ENCODE measurements around the gene TEDC1. TPM values are rescaled to one million over a fixed set of nuclear protein-coding genes. Genes with fewer than 3 reads are reported as not detected.
A peak's percentile ranks its signal among the peaks of the same experiment; 100 is the strongest.

The TEDC1 gene
- total RNA-seq, 3 donors from 2014 or later = 4.9 to 7.8 (median 6.7) TPM

GRCh38 chr14:105479431-105480158 lies 11.5 kb upstream of the TEDC1 start:
- TF ChIP-seq CTCF (IDR thresholded peaks at IDR 0.05) = no peak
- TF ChIP-seq POLR2AphosphoS5 (IDR thresholded peaks at IDR 0.05) = no peak
- TF ChIP-seq POLR2A (IDR thresholded peaks at IDR 0.05) = no peak
- Histone ChIP-seq H3K9me3 (no peaks in the 10 kb centered on the region), H3K4me3 (no peak overlapping the region), H3K36me3 (no peaks in the 10 kb centered on the region), H3K27ac (peak overlapping the region; percentile 99 to 100), H3K27me3 (no peaks in the 10 kb centered on the region), H3K4me1 (peaks cover 42 to 53% of the 10 kb centered on the region in 2 donors)
- DNase-seq (ENCODE audit: low spot score in 2 of 2) = no peak
- intact Hi-C loops (cut with DNase I; ENCODE audit: low total_unique reads) = no loop called here

DNA sequence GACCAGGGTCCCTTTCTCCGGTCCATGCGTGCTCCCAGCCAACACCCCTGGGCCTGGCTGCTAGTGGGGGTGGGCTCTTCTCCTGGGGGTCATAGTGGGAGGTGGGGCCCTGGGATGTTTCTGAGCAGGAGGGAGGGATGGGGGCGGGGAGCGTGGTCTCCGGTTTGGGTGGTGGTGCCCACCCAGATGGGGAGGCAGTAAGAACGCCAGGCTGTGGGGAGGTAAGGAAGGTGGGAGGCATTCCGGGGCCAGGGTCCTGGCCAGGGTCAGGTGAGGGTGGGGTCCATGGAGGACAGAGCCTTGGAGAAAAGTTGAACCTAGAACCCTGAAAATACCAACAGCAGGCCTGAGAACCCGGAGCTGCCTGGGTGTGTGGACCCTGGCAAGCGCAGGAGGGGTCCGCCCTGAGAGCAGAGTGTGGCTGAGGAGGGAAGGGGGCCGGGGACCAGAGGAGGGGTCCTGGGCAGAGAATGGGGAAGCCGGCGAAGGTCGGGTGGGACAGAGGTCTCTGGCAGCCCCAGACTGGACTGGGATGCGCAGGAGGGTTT lies 10.8 kb upstream of the TEDC1 start:
- TF ChIP-seq CTCF (IDR thresholded peaks at IDR 0.05) (no peak), POLR2AphosphoS5 (IDR thresholded peaks at IDR 0.05) (no peak), POLR2A (IDR thresholded peaks at IDR 0.05) (no peak)
- Histone ChIP-seq H3K4me1 (peaks cover 37 to 57% of the 10 kb centered on the region in 2 donors), H3K4me3 (peak overlapping the region in 1 of 3 donors; percentile 67), H3K9me3 (no peaks in the 10 kb centered on the region), H3K27ac (peak overlapping the region; percentile 99 to 100), H3K27me3 (no peaks in the 10 kb centered on the region), H3K36me3 (no peaks in the 10 kb centered on the region)
- intact Hi-C loops (cut with DNase I; ENCODE audit: low total_unique reads) = no loop called here
- DNase-seq (ENCODE audit: low spot score in 2 of 2) = no peak

- DNase-seq (ENCODE audit: low spot score in 2 of 2) = peak; percentile 85 to 93
- no peaks in the 10 kb centered on the region for H3K9me3 ChIP-seq
- H3K4me3 ChIP-seq = peak overlapping the region; percentile 41 to 67 (median 41)
- TF ChIP-seq POLR2A (IDR thresholded peaks at IDR 0.05) = no peak
- peak; percentile 99 to 100 (median 99) for TF ChIP-seq CTCF (IDR thresholded peaks at IDR 0.05)
- peak; percentile 72 to 82 (median 78) for TF ChIP-seq POLR2AphosphoS5 (IDR thresholded peaks at IDR 0.05)
- H3K36me3 ChIP-seq = no peaks in the 10 kb centered on the region
- intact Hi-C loops (cut with DNase I; ENCODE audit: low total_unique reads) = no loop called here
- H3K4me1 ChIP-seq = peaks cover 37 to 54% of the 10 kb centered on the region in 2 donors
- H3K27me3 ChIP-seq = no peaks in the 10 kb centered on the region
- peak overlapping the region; percentile 99 to 100 for H3K27ac ChIP-seq
Observed at GRCh38 chr14:105480807-105481801, 9.9 kb upstream of the TEDC1 start.

- H3K27me3 ChIP-seq = no peaks in the 10 kb centered on the region
- intact Hi-C loops (cut with DNase I; ENCODE audit: low total_unique reads) = no loop called here
- peak overlapping the region; percentile 99 to 100 for H3K27ac ChIP-seq
- DNase-seq (ENCODE audit: low spot score in 2 of 2) = peak; percentile 97 to 98
- peak overlapping the region; percentile 41 to 67 (median 41) for H3K4me3 ChIP-seq
- no peaks in the 10 kb centered on the region for H3K36me3 ChIP-seq
- H3K4me1 ChIP-seq = peaks cover 37 to 46% of the 10 kb centered on the region in 2 donors
- TF ChIP-seq CTCF (IDR thresholded peaks at IDR 0.05) (peak in 1 of 3 donors; percentile 23), POLR2AphosphoS5 (IDR thresholded peaks at IDR 0.05) (peak; percentile 81 to 94 (median 89)), POLR2A (IDR thresholded peaks at IDR 0.05) (no peak)
- no peaks in the 10 kb centered on the region for H3K9me3 ChIP-seq
Observed at GRCh38 chr14:105481886-105482457, 9.1 kb upstream of the TEDC1 start.

Data from breast epithelium (tissue), 4 donors.